PC-3 (cell line): ENCODE results near the gene PARP16.
A peak's percentile ranks its signal among the peaks of the same experiment; 100 is the strongest.
"Not testable (repeated sequence)": the region's sequence is repeated elsewhere in the genome, so short reads cannot be mapped to it uniquely, and the experiment has no call there.

Experiments used
- EZH2 ChIP-seq: fragments of 300-600 bp; sonication (generic); IDR thresholded peaks from one replicate; pipeline ENCODE4 v1.6.1; 2017; ENCODE audit warnings: antibody characterized with exemption, mild to moderate bottlenecking, low read length; ENCODE audit not compliant: unreplicated experiment
- TF ChIP-seq, protein P1 (sequence below): fragments of 300-600 bp; sonication (generic); conservative IDR thresholded peaks from 2 replicates; pipeline ENCODE4 v1.5.1; 2017; ENCODE audit warnings: antibody characterized with exemption, low read depth, mild to moderate bottlenecking, low read length

DNA sequence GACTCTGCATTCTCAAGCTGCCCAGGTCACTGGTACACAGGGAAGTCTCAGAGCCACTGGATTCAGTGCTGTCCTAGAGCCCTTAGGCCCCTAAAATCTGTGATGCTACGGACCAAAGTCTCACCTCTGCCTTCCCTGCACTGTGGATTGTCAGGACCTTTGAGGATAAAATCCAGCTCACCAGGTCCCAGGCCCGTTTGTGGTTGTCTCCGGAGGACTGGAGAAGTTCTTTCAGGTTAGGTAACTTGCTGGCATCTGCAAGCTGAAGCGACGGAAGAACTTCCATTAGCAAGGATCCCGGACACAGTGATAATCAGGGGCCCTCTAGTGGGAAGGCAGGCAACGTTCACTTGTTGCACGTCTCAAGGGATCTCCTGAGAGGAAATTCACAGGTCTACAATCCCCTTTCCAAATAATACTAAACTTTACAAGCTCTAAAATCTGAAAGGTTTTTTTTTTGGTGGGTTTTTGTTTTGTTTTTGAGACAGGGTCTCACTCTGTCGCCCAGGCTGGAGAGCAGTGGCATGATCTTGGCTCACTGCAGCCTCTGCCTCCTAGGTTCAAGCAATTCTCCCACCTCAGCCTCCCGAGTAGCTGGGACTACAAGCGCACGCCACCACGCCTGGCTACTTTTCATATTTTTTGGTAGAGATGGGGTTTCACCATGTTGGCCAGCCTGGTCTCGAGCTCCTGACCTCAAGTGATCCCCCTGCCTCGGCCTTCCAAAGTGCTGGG, 15.7 kb downstream of the PARP16 start:
- not testable (repeated sequence) for TF ChIP-seq EZH2
- TF ChIP-seq, protein P1, sequence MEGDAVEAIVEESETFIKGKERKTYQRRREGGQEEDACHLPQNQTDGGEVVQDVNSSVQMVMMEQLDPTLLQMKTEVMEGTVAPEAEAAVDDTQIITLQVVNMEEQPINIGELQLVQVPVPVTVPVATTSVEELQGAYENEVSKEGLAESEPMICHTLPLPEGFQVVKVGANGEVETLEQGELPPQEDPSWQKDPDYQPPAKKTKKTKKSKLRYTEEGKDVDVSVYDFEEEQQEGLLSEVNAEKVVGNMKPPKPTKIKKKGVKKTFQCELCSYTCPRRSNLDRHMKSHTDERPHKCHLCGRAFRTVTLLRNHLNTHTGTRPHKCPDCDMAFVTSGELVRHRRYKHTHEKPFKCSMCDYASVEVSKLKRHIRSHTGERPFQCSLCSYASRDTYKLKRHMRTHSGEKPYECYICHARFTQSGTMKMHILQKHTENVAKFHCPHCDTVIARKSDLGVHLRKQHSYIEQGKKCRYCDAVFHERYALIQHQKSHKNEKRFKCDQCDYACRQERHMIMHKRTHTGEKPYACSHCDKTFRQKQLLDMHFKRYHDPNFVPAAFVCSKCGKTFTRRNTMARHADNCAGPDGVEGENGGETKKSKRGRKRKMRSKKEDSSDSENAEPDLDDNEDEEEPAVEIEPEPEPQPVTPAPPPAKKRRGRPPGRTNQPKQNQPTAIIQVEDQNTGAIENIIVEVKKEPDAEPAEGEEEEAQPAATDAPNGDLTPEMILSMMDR, result peak; percentile 66
